Type B pancreatic cell (in vitro differentiated cells): Measurements from ENCODE around the gene PTPN9. TPM values are rescaled to one million over a fixed set of nuclear protein-coding genes. Genes with fewer than 3 reads are reported as not detected.
"Not testable (repeated sequence)": the region's sequence is repeated elsewhere in the genome, so short reads cannot be mapped to it uniquely, and the experiment has no call there.

Source experiments
- DNase-seq: peaks from one replicate; pipeline ENCODE4 v3.0.0; 2021; ENCODE audit warnings: mixed read lengths; ENCODE audit not compliant: unreplicated experiment; ENCODE audit errors: extremely low spot score
- H3K27ac Mint-ChIP-seq: 2 replicates; pipeline ENCODE4 v1.8.0; 2021; ENCODE audit warnings: mild to moderate bottlenecking, mixed read lengths
- H3K27me3 Mint-ChIP-seq: 2 replicates; pipeline ENCODE4 v1.8.0; 2021; ENCODE audit warnings: mixed read lengths
- H3K36me3 Mint-ChIP-seq: 2 replicates; pipeline ENCODE4 v1.8.0; 2021; ENCODE audit warnings: mixed read lengths
- H3K4me1 Mint-ChIP-seq: one replicate; pipeline ENCODE4 v1.8.0; 2021; ENCODE audit warnings: mixed read lengths; ENCODE audit not compliant: unreplicated experiment
- H3K4me3 Mint-ChIP-seq: 2 replicates; pipeline ENCODE4 v1.8.0; 2021; ENCODE audit warnings: mild to moderate bottlenecking, mixed read lengths
- H3K9me3 Mint-ChIP-seq: 2 replicates; pipeline ENCODE4 v1.8.0; 2021; ENCODE audit warnings: mixed read lengths
- total RNA-seq: library from RNA; stranded (reverse); gene quantifications from 2 replicates; pipeline ENCODE4 v1.2.1, GENCODE V29; 2021; ENCODE audit warnings: low replicate concordance
- TF ChIP-seq, protein P1 (sequence below): fragments of 200-600 bp; sonication (generic); conservative IDR thresholded peaks from 2 replicates; pipeline ENCODE4 v1.5.0; 2021; ENCODE audit warnings: antibody characterized with exemption, mild to moderate bottlenecking

The PTPN9 gene
- total RNA-seq, 1 donor from 2014 or later = 31.3 TPM

DNA sequence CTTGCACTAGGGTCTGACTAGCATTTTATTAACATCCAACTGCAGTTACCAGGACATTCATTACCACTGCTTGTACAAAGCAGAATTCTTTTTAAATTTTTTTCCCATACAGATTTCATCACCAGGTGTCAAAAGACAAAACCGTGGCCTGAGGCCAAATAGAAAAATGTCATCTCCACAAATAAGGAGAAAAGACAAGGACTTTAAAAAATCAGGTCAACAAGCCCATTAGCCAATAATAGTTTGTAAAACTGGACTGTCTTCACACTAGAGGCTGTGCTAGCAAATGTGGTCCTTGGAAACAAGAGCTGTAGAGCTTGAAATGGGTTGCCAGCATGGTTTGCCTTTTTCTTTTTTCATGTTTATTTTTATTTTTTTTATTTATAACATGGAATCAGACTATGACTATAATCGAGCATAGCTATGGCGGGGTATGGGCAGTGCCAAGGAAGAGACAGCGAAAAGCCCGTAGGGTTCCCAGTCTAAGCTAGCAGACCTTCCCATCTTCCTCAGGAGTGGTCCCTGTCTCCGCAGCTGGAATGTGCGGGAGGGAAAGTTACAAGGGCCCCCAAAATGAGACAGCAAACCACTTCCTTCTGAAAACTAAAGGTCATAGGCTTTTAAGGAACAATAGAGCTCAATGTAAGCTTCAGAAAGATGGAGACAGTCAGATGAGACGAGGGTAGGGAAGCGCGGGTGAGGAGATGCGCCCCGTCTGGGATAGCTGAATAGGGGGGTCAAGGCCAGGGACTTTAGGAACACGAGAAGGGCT, 1.5 kb downstream of the PTPN9 start:
- Mint-ChIP-seq H3K27ac (peak overlapping the region; percentile 94), H3K36me3 (peaks cover 19% of the 10 kb centered on the region), H3K9me3 (no peaks in the 10 kb centered on the region), H3K4me3 (peak overlapping the region; percentile 96), H3K4me1 (peaks cover 29% of the 10 kb centered on the region), H3K27me3 (no peaks in the 10 kb centered on the region)
- DNase-seq = no peak
- TF ChIP-seq, protein P1, sequence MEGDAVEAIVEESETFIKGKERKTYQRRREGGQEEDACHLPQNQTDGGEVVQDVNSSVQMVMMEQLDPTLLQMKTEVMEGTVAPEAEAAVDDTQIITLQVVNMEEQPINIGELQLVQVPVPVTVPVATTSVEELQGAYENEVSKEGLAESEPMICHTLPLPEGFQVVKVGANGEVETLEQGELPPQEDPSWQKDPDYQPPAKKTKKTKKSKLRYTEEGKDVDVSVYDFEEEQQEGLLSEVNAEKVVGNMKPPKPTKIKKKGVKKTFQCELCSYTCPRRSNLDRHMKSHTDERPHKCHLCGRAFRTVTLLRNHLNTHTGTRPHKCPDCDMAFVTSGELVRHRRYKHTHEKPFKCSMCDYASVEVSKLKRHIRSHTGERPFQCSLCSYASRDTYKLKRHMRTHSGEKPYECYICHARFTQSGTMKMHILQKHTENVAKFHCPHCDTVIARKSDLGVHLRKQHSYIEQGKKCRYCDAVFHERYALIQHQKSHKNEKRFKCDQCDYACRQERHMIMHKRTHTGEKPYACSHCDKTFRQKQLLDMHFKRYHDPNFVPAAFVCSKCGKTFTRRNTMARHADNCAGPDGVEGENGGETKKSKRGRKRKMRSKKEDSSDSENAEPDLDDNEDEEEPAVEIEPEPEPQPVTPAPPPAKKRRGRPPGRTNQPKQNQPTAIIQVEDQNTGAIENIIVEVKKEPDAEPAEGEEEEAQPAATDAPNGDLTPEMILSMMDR = no peak

DNA sequence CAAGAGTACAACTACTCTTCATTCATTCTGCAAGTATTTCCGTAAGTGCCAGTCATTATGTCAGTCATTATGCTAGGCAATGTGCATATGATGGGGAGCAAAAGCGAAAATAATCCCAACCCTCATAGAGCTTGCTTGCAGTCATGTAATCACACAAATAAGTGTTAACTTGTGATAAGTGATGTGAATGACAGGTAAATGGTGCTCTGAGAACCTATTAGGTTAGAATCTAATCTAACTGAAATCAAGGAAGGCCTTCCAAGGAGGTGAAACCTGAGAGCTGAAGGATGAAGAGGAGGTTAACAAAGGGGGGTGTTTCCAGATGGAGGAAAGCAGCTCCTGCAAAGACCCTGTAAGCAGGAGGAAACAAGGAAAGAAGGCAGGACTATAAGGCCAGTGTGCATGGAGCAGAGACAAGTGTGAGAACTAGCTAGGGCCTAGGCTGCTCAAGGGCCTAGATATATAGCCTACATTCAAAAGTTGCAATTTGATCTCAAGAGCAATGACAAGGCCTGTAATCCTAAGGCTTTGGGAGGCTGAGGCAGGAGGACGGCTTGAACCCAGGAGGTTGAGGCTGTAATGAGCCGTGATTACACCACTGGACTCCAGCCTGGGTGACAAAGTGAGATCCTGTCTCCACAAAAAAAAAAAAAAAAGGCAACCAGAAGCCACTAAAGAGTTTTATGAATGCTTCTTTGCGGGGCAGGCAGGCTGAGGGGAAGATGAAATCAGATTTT, 5.3 kb downstream of the PTPN9 start:
- no peak for DNase-seq
- H3K4me3 Mint-ChIP-seq = peak overlapping the region; percentile 13
- peaks cover 19% of the 10 kb centered on the region for H3K36me3 Mint-ChIP-seq
- H3K4me1 Mint-ChIP-seq = peaks cover 26% of the 10 kb centered on the region
- no peaks in the 10 kb centered on the region for H3K27me3 Mint-ChIP-seq
- TF ChIP-seq, protein P1 = no peak
- H3K9me3 Mint-ChIP-seq = no peaks in the 10 kb centered on the region
- peak overlapping the region; percentile 69 for H3K27ac Mint-ChIP-seq

DNA sequence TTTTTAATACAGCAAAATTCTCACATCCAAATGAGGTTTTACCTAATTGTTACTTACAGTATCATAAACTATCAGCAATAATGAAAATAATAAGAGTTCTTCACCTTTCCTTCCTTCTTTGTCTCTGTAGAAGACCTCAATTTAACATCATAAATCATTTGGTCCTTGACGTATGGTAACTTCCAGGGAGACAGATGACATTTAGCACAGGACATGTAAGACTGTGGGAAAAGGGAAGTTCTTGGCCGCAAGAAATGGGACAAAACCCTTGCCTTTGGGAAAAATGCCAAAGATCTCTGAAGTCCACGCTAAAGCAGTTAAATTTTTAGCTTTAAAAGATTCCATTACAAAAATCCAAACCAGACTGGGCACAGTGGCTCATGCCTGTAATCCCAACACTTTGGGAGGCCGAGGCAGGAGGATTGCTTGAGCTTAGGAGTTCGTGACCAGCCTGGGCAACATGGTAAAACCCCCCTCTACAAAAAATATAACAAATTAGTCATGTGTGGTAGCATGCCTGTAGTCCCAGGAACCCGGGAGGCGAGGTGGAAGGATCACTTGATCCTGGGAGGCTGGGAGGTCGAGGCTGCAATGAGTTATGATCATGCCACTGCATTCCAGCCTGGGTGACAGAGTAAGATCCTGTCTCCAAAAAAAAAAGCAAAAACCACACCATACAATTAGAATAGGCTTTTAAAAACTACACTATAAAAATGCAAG, 8.8 kb downstream of the PTPN9 start:
- Mint-ChIP-seq H3K9me3 (no peaks in the 10 kb centered on the region), H3K36me3 (peaks cover 15% of the 10 kb centered on the region), H3K27ac (no peak overlapping the region), H3K4me3 (no peak overlapping the region), H3K27me3 (no peaks in the 10 kb centered on the region), H3K4me1 (peaks cover 26% of the 10 kb centered on the region)
- TF ChIP-seq, protein P1 = no peak
- DNase-seq = no peak

DNA sequence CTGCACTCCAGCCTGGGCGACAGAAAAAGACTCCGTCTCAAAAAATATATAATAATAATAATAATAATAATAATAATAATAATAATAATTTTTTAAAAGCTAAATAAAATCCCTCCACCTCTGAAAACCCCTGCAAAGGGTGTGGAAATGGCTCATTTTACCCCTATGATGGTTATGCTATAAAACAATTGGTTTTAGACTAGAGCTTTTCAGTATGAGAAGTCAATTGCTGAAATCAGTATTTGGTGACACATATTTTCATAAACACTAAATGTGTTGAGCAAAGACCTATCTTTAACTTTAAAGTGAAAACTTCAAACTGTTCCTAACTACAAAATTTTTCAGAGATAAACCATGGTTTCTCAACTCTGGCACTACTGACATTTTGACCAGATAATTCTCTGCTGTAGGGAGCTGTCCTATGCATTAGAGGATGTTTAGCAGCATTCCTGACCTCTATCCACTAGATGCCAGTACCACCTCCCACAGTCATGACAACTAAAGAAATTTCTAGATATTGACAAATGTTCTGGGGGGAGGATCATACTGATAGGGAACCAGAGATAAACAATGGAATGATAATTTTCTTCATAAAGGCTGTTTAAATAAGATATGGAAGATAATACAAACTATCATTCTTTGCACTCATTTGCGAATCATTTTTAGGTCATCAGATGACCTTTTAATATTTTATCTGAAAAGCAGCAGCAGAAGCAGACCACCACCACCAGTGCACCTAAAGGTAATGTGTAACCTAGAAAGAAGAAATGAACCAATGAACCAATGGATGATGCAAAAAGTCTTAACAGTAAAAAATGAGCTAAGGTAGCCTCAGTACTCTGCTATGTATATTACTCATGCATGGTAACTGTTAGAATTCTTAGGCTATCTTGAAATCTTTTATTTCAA, 13.8 kb downstream of the PTPN9 start:
- Mint-ChIP-seq H3K27ac (peak overlapping the region; percentile 53), H3K4me1 (peaks cover 10% of the 10 kb centered on the region), H3K36me3 (peaks cover under 1% of the 10 kb centered on the region), H3K4me3 (no peak overlapping the region), H3K27me3 (no peaks in the 10 kb centered on the region), H3K9me3 (no peaks in the 10 kb centered on the region)
- no peak for DNase-seq
- TF ChIP-seq, protein P1 = no peak

DNA sequence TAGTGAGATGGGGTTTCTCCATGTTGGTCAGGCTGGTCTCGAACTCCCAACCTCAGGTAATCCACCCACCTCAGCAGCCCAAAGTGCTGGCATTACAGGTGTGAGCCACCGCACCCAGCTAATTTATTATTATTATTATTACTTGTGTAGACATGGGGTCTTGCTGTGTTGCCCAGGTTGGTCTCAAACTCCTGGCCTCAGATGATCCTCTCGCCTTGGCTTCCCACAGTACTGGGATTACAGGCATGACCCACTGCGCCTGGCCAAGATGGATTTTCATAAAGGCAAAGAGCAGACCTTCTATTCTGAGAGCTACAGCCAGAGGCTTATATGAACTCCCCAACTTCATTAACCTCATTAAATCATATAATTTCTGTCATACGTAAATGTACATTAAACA, 17.2 kb downstream of the PTPN9 start:
- TF ChIP-seq, protein P1 = no peak
- H3K36me3 Mint-ChIP-seq = peaks cover 8% of the 10 kb centered on the region
- DNase-seq = no peak
- no peaks in the 10 kb centered on the region for H3K27me3 Mint-ChIP-seq
- H3K9me3 Mint-ChIP-seq = no peaks in the 10 kb centered on the region
- no peak overlapping the region for H3K4me3 Mint-ChIP-seq
- peaks cover 10% of the 10 kb centered on the region for H3K4me1 Mint-ChIP-seq
- H3K27ac Mint-ChIP-seq = no peak overlapping the region

DNA sequence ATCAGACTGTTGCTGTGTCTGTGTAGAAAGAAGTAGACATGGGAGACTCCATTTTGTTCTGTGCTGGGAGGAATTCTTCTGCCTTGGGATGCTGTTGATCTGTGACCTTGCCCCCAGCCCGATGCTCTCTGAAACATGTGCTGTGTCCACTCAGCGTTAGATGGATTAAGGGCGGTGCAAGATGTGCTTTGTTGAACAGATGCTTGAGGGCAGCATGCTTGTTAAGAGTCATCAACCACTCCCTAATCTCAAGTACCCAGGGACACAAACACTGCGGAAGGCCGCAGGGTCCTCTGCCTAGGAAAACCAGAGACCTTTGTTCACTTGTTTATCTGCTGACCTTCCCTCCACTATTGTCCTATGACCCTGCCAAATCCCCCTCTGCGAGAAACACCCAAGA, 19.8 kb downstream of the PTPN9 start:
- H3K4me3 Mint-ChIP-seq, H3K27me3 Mint-ChIP-seq, DNase-seq, H3K9me3 Mint-ChIP-seq, H3K4me1 Mint-ChIP-seq: not testable (repeated sequence)
- H3K27ac Mint-ChIP-seq = peak overlapping the region; percentile 87
- peaks cover 11% of the 10 kb centered on the region for H3K36me3 Mint-ChIP-seq

DNA sequence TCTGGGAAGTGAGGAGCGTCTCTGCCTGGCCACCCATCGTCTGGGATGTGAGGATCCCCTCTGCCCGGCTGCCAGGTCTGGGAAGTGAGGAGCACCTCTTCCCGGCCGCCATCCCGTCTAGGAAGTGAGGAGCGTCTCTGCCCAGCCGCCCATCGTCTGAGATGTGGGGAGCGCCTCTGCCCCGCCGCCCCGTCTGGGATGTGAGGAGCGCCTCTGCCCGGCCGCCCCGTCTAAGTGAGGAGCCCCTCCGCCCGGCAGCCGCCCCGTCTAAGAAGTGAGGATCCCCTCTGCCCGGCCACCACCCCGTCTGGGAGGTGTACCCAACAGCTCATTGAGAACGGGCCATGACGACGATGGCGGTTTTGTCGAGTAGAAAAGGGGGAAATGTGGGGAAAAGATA, 20.2 kb downstream of the PTPN9 start:
- H3K36me3 Mint-ChIP-seq = peaks cover 11% of the 10 kb centered on the region
- not testable (repeated sequence) for H3K4me3 Mint-ChIP-seq, H3K9me3 Mint-ChIP-seq, H3K27me3 Mint-ChIP-seq, DNase-seq, H3K4me1 Mint-ChIP-seq
- peak overlapping the region; percentile 87 for H3K27ac Mint-ChIP-seq
